Right lobe of liver (tissue), 6 donors: ENCODE measurements around the gene APOA1. TPM values are rescaled to one million over a fixed set of nuclear protein-coding genes. Genes with fewer than 3 reads are reported as not detected.
A peak's percentile ranks its signal among the peaks of the same experiment; 100 is the strongest.

Experiments used
- ATAC-seq, 4 donors: fragments of 200-7000 bp; cut with Tn5 transposase; one replicate each; pipeline ENCODE4 v1.9.1; 2020; ENCODE audit warnings: mild to moderate bottlenecking in 4 of 4, moderate library complexity in 4 of 4
- DNase-seq, 3 donors: peaks; one replicate each; pipeline ENCODE4 v3.0.0-alpha.2; 2020
- H3K27ac ChIP-seq, 3 donors: fragments of 200-600 bp; one replicate each; pipeline ENCODE4 v1.8.0; 2022
- H3K27me3 ChIP-seq, 2 donors: fragments of 200-600 bp; one replicate each; pipeline ENCODE4 v1.8.0; 2022
- H3K36me3 ChIP-seq, 4 donors: fragments of 200-600 bp; sonication (generic) in 1 of 4; one replicate each; pipeline versions ENCODE4 v1.5.1 to v1.8.0; 2017 to 2022; ENCODE audit warnings: control low read depth in 1 of 4
- H3K4me1 ChIP-seq, 4 donors: fragments of 200-600 bp; sonication (generic) in 1 of 4; one replicate each; pipeline versions ENCODE4 v1.5.1 to v1.8.0; 2017 to 2022; ENCODE audit warnings: control low read depth in 1 of 4
- H3K4me3 ChIP-seq, 3 donors: fragments of 200-600 bp; one replicate each; pipeline ENCODE4 v1.8.0; 2022
- H3K9me3 ChIP-seq, 4 donors: fragments of 200-600 bp; sonication (generic) in 1 of 4; one replicate each; pipeline versions ENCODE4 v1.5.1 to v1.8.0; 2017 to 2022; ENCODE audit warnings: control low read depth in 1 of 4
- CTCF ChIP-seq, 4 donors: fragments of 200-600 bp in 3 of 4; fragments of 450-650 bp in 1 of 4; IDR thresholded peaks; one replicate each; pipeline versions ENCODE4 v1.5.1 to v1.8.0; 2016 to 2022; ENCODE audit warnings: antibody characterized with exemption in 4 of 4, mild to moderate bottlenecking in 2 of 4
- POLR2A ChIP-seq: fragments of 450-650 bp; IDR thresholded peaks from one replicate; pipeline ENCODE4 v1.6.1; 2017; ENCODE audit warnings: antibody characterized with exemption, mild to moderate bottlenecking
- WGBS: methylation state at CpG from one replicate; pipeline ENCODE4 v1.1.6; 2018; ENCODE audit warnings: low coverage, low lambda C conversion rate; ENCODE audit not compliant: insufficient coverage; ENCODE audit errors: missing lambda C conversion rate; 5-methylcytosine and 5-hydroxymethylcytosine counted together
- intact Hi-C, 2 donors: fragments of 100-400 bp; cut with DNase I; formaldehyde crosslinking; loops; one replicate each; pipeline versions ENCODE4 v1.11.2 to v1.14.1; 2022
- total RNA-seq, 6 experiments: library from RNA; depleted of rRNA in 2 of 6; stranded (reverse); fragments of >200 nt in 2 of 6; fragmentation: NEBNext Ultra II Directional in 3 of 6; extraction: Animal tissue kit (Norgen Biotek cat#: 25700) in 3 of 6; gene quantifications; one replicate each; pipeline versions ENCODE4 v1.1.0 to v1.2.4, GENCODE V29; 2016 to 2023
- donor health status: DM: no; HTN: yes; CAD: no.
- donor health status: DM: no; HTN: no; CAD: no.
- donor health status: DM: no; HTN: no; CAD: no.
- donor health status: DM: no; HTN: yes; CAD: no.
- donor health status: DM: no; HTN: yes; CAD: no.

Gene APOA1
- total RNA-seq, 6 experiments from 2014 or later, result 5,429 to 12,494 (median 8,679) TPM

- Histone ChIP-seq H3K27ac (peak overlapping the region in 1 of 3 donors; percentile 40), H3K4me1 (peaks cover 0 to 38% (median 9%) of the 10 kb centered on the region in 4 donors), H3K9me3 (no peaks in the 10 kb centered on the region), H3K36me3 (peaks cover 0 to 49% (median 13%) of the 10 kb centered on the region in 4 donors), H3K27me3 (no peaks in the 10 kb centered on the region), H3K4me3 (no peak overlapping the region)
- 74% methylated on average over 6 of the region's 6 CpGs for WGBS
- ATAC-seq, result peak in 2 of 4 donors; percentile 19 to 28
- TF ChIP-seq POLR2A, result no peak
- no peak for TF ChIP-seq CTCF (IDR thresholded peaks at IDR 0.05)
- DNase-seq, result no peak
- intact Hi-C loops, result no loop called here
Measured at GRCh38 chr11:116866804-116867455, 29.5 kb upstream of the APOA1 start.

GRCh38 chr11:116865696-116866095, 28.3 kb upstream of the APOA1 start:
- 56% methylated on average over 1 of the region's 1 CpG for WGBS
- no peak for TF ChIP-seq POLR2A
- TF ChIP-seq CTCF (IDR thresholded peaks at IDR 0.05), result no peak
- no peaks in the 10 kb centered on the region for H3K9me3 ChIP-seq
- DNase-seq (no peak), ATAC-seq (no peak)
- H3K27me3 ChIP-seq, result no peaks in the 10 kb centered on the region
- intact Hi-C loops, result no loop called here
- no peak overlapping the region for H3K4me3 ChIP-seq
- H3K4me1 ChIP-seq, result peaks cover 0 to 38% (median 9%) of the 10 kb centered on the region in 4 donors
- H3K27ac ChIP-seq, result peak overlapping the region in 1 of 3 donors; percentile 40
- peaks cover 0 to 50% (median 14%) of the 10 kb centered on the region in 4 donors for H3K36me3 ChIP-seq

- DNase-seq (no peak), ATAC-seq (peak in 2 of 4 donors; percentile 56 to 88)
- Histone ChIP-seq H3K27ac (no peak overlapping the region), H3K4me1 (peaks cover 0 to 26% (median 3%) of the 10 kb centered on the region in 4 donors), H3K9me3 (no peaks in the 10 kb centered on the region), H3K4me3 (no peak overlapping the region), H3K27me3 (no peaks in the 10 kb centered on the region), H3K36me3 (peaks cover 0 to 56% (median 14%) of the 10 kb centered on the region in 4 donors)
- WGBS, result 34% methylated on average over 5 of the region's 5 CpGs
- intact Hi-C loops, result no loop called here
- TF ChIP-seq CTCF (IDR thresholded peaks at IDR 0.05) (no peak), POLR2A (peak; percentile 25)
Measured at GRCh38 chr11:116864531-116864930, 27.1 kb upstream of the APOA1 start.

- Histone ChIP-seq H3K4me3 (no peak overlapping the region), H3K27ac (no peak overlapping the region), H3K27me3 (no peaks in the 10 kb centered on the region), H3K4me1 (peaks cover 0 to 23% (median 2%) of the 10 kb centered on the region in 4 donors), H3K9me3 (no peaks in the 10 kb centered on the region), H3K36me3 (peaks cover 0 to 59% (median 13%) of the 10 kb centered on the region in 4 donors)
- no peak for DNase-seq
- no peak for ATAC-seq
- TF ChIP-seq CTCF (IDR thresholded peaks at IDR 0.05) (no peak), POLR2A (no peak)
- intact Hi-C loops, result no loop called here
- 90% methylated on average over 2 of the region's 3 CpGs for WGBS
Measured at GRCh38 chr11:116862951-116863350, 25.5 kb upstream of the APOA1 start.
